Activated CD4-positive, alpha-beta memory T cell treated with anti-CD3 and anti-CD28 coated beads for 36 hours (primary cell): ENCODE measurements around the gene TAS2R30. TPM values are rescaled to one million over a fixed set of nuclear protein-coding genes. Genes with fewer than 3 reads are reported as not detected.
"Not testable (repeated sequence)": the region's sequence is repeated elsewhere in the genome, so short reads cannot be mapped to it uniquely, and the experiment has no call there.

Experiments used
- CTCF ChIA-PET: fragments of 350-600 bp; sonication (Branson Sonifier 250); formaldehyde crosslinking; loops from one replicate; lab custom pipeline; 2021; ENCODE audit warnings: antibody characterized with exemption, inconsistent platforms; lab: Charles Lee
- POLR2A ChIA-PET: fragments of 350-600 bp; sonication (Branson Sonifier 250); formaldehyde crosslinking; loops from one replicate; lab custom pipeline; 2021; ENCODE audit warnings: antibody characterized with exemption; lab: Charles Lee
- DNase-seq: peaks from one replicate; pipeline ENCODE4 v3.0.0-alpha.2; 2020
- H3K27ac Mint-ChIP-seq: one replicate; pipeline ENCODE4 v1.8.0; 2021; ENCODE audit warnings: mixed read lengths
- H3K27me3 Mint-ChIP-seq: one replicate; pipeline ENCODE4 v1.8.0; 2021; ENCODE audit warnings: mixed read lengths
- H3K36me3 Mint-ChIP-seq: one replicate; pipeline ENCODE4 v1.8.0; 2021; ENCODE audit warnings: mixed read lengths
- H3K4me1 Mint-ChIP-seq: one replicate; pipeline ENCODE4 v1.8.0; 2021; ENCODE audit warnings: low read depth, mixed read lengths
- H3K4me3 Mint-ChIP-seq: one replicate; pipeline ENCODE4 v1.8.0; 2021; ENCODE audit warnings: mild to moderate bottlenecking, mixed read lengths
- H3K9me3 Mint-ChIP-seq: one replicate; pipeline ENCODE4 v1.8.0; 2021; ENCODE audit warnings: mixed read lengths
- intact Hi-C: fragments of 100-400 bp; cut with micrococcal nuclease; formaldehyde crosslinking; loops from one replicate; pipeline ENCODE4 v1.15.1; 2023
- total RNA-seq, 2 experiments: library from RNA; stranded (reverse); gene quantifications; one replicate each; pipeline ENCODE4 v1.2.3, GENCODE V29; 2021

Gene TAS2R30
- total RNA-seq, 2 experiments from 2014 or later: 0.87 to 0.95 TPM

- Mint-ChIP-seq H3K27me3 (no peaks in the 10 kb centered on the region), H3K9me3 (peaks cover 9% of the 10 kb centered on the region), H3K4me1 (peaks cover 29% of the 10 kb centered on the region), H3K4me3 (no peak overlapping the region), H3K36me3 (peaks cover 34% of the 10 kb centered on the region), H3K27ac (no peak overlapping the region)
- POLR2A ChIA-PET: no interaction called here
- intact Hi-C loops: no loop called here
- no peak for DNase-seq
- CTCF ChIA-PET: no interaction called here
Measured at GRCh38 chr12:11158885-11159444, 24.5 kb upstream of the TAS2R30 start.

GRCh38 chr12:11154400-11154925 is 20.0 kb upstream of the TAS2R30 start:
- no peak for DNase-seq
- no peak overlapping the region for H3K27ac Mint-ChIP-seq
- ChIA-PET CTCF (no interaction called here), POLR2A (interaction anchor here (1.3 kb wide), 1 partner anchor 17 kb away, joined by 4 read pairs; the partner anchor contains the start of gene SMIM10L1)
- peaks cover 18% of the 10 kb centered on the region for H3K9me3 Mint-ChIP-seq
- peaks cover 9% of the 10 kb centered on the region for H3K4me1 Mint-ChIP-seq
- no peak overlapping the region for H3K4me3 Mint-ChIP-seq
- no peaks in the 10 kb centered on the region for H3K27me3 Mint-ChIP-seq
- intact Hi-C loops: no loop called here
- peaks cover 30% of the 10 kb centered on the region for H3K36me3 Mint-ChIP-seq

- H3K27ac Mint-ChIP-seq: no peak overlapping the region
- CTCF ChIA-PET: no interaction called here
- POLR2A ChIA-PET: no interaction called here
- peaks cover 18% of the 10 kb centered on the region for H3K9me3 Mint-ChIP-seq
- H3K36me3 Mint-ChIP-seq: peaks cover 25% of the 10 kb centered on the region
- intact Hi-C loops: no loop called here
- peaks cover 4% of the 10 kb centered on the region for H3K4me1 Mint-ChIP-seq
- no peak for DNase-seq
- H3K27me3 Mint-ChIP-seq: no peaks in the 10 kb centered on the region
- no peak overlapping the region for H3K4me3 Mint-ChIP-seq
Measured at GRCh38 chr12:11152725-11153124, 18.3 kb upstream of the TAS2R30 start.

- no peak for DNase-seq
- ChIA-PET POLR2A (no interaction called here), CTCF (no interaction called here)
- intact Hi-C loops: no loop called here
- Mint-ChIP-seq H3K4me1 (peaks cover under 1% of the 10 kb centered on the region), H3K4me3 (no peak overlapping the region), H3K27me3 (no peaks in the 10 kb centered on the region), H3K9me3 (peaks cover 14% of the 10 kb centered on the region), H3K36me3 (peaks cover 16% of the 10 kb centered on the region), H3K27ac (no peak overlapping the region)
Measured at GRCh38 chr12:11150832-11151231, 16.4 kb upstream of the TAS2R30 start.

GRCh38 chr12:11147420-11147819 is 13.0 kb upstream of the TAS2R30 start:
- intact Hi-C loops: no loop called here
- Mint-ChIP-seq H3K36me3 (peaks cover 23% of the 10 kb centered on the region), H3K27ac (no peak overlapping the region), H3K4me1 (no peaks in the 10 kb centered on the region), H3K9me3 (peaks cover 35% of the 10 kb centered on the region), H3K4me3 (no peak overlapping the region), H3K27me3 (no peaks in the 10 kb centered on the region)
- CTCF ChIA-PET: no interaction called here
- DNase-seq: no peak
- POLR2A ChIA-PET: no interaction called here

- Mint-ChIP-seq H3K9me3 (peaks cover 25% of the 10 kb centered on the region), H3K36me3 (peaks cover 32% of the 10 kb centered on the region), H3K4me1 (peaks cover 4% of the 10 kb centered on the region), H3K27me3 (no peaks in the 10 kb centered on the region), H3K4me3 (no peak overlapping the region), H3K27ac (no peak overlapping the region)
- DNase-seq: no peak
- ChIA-PET POLR2A (no interaction called here), CTCF (no interaction called here)
- intact Hi-C loops: no loop called here
Measured at GRCh38 chr12:11144297-11144696, 9.9 kb upstream of the TAS2R30 start.

- POLR2A ChIA-PET: no interaction called here
- CTCF ChIA-PET: interaction anchor here (0.7 kb wide), 1 partner anchor 1523 kb away, joined by 4 read pairs; no protein-coding TSS in a partner anchor
- H3K9me3 Mint-ChIP-seq: peaks cover 25% of the 10 kb centered on the region
- no peak overlapping the region for H3K4me3 Mint-ChIP-seq
- peaks cover 4% of the 10 kb centered on the region for H3K4me1 Mint-ChIP-seq
- H3K27ac Mint-ChIP-seq: no peak overlapping the region
- intact Hi-C loops: no loop called here
- no peaks in the 10 kb centered on the region for H3K27me3 Mint-ChIP-seq
- no peak for DNase-seq
- peaks cover 32% of the 10 kb centered on the region for H3K36me3 Mint-ChIP-seq
Measured at GRCh38 chr12:11143352-11143751, 8.9 kb upstream of the TAS2R30 start.

GRCh38 chr12:11136075-11136474 is 1.6 kb upstream of the TAS2R30 start:
- Mint-ChIP-seq H3K36me3 (peaks cover 14% of the 10 kb centered on the region), H3K4me1 (peaks cover 35% of the 10 kb centered on the region), H3K9me3 (no peaks in the 10 kb centered on the region), H3K27me3 (no peaks in the 10 kb centered on the region), H3K4me3 (no peak overlapping the region), H3K27ac (no peak overlapping the region)
- intact Hi-C loops: no loop called here
- ChIA-PET POLR2A (no interaction called here), CTCF (no interaction called here)
- no peak for DNase-seq

GRCh38 chr12:11133816-11134215 is 628 bp downstream of the TAS2R30 start:
- Mint-ChIP-seq H3K4me1 (peaks cover 35% of the 10 kb centered on the region), H3K36me3 (peaks cover 14% of the 10 kb centered on the region), H3K9me3 (no peaks in the 10 kb centered on the region), H3K27ac (no peak overlapping the region), H3K4me3 (no peak overlapping the region), H3K27me3 (no peaks in the 10 kb centered on the region)
- ChIA-PET CTCF (no interaction called here), POLR2A (no interaction called here)
- DNase-seq: no peak
- intact Hi-C loops: no loop called here

GRCh38 chr12:11133162-11133561 is 1.3 kb downstream of the TAS2R30 start:
- intact Hi-C loops: no loop called here
- Mint-ChIP-seq H3K27ac (no peak overlapping the region), H3K4me3 (no peak overlapping the region), H3K9me3 (no peaks in the 10 kb centered on the region), H3K4me1 (peaks cover 35% of the 10 kb centered on the region), H3K27me3 (no peaks in the 10 kb centered on the region), H3K36me3 (peaks cover 15% of the 10 kb centered on the region)
- DNase-seq: no peak
- CTCF ChIA-PET: no interaction called here
- POLR2A ChIA-PET: no interaction called here

- no peak for DNase-seq
- no peak overlapping the region for H3K4me3 Mint-ChIP-seq
Measured at GRCh38 chr12:11130999-11131398, 3.4 kb downstream of the TAS2R30 start.

GRCh38 chr12:11130382-11130781 is 4.1 kb downstream of the TAS2R30 start:
- H3K9me3 Mint-ChIP-seq: peaks cover 5% of the 10 kb centered on the region
- intact Hi-C loops: no loop called here
- no peak overlapping the region for H3K4me3 Mint-ChIP-seq
- H3K27me3 Mint-ChIP-seq: no peaks in the 10 kb centered on the region
- H3K36me3 Mint-ChIP-seq: peaks cover 20% of the 10 kb centered on the region
- H3K4me1 Mint-ChIP-seq: peaks cover 19% of the 10 kb centered on the region
- no peak for DNase-seq
- ChIA-PET POLR2A (no interaction called here), CTCF (no interaction called here)
- H3K27ac Mint-ChIP-seq: no peak overlapping the region

More at GRCh38 chr12:11130999-11131398, 3.4 kb downstream of the TAS2R30 start:
- H3K27me3 Mint-ChIP-seq: no peaks in the 10 kb centered on the region
- peaks cover 5% of the 10 kb centered on the region for H3K9me3 Mint-ChIP-seq
- intact Hi-C loops: no loop called here
- H3K27ac Mint-ChIP-seq: no peak overlapping the region
- ChIA-PET CTCF (no interaction called here), POLR2A (no interaction called here)
- peaks cover 20% of the 10 kb centered on the region for H3K36me3 Mint-ChIP-seq
- peaks cover 21% of the 10 kb centered on the region for H3K4me1 Mint-ChIP-seq

GRCh38 chr12:11114130-11114529 is 20.3 kb downstream of the TAS2R30 start:
- Mint-ChIP-seq H3K4me1 (peaks cover 35% of the 10 kb centered on the region), H3K36me3 (peaks cover 84% of the 10 kb centered on the region), H3K9me3 (peaks cover 60% of the 10 kb centered on the region)
- H3K4me3 Mint-ChIP-seq, H3K27ac Mint-ChIP-seq, DNase-seq, H3K27me3 Mint-ChIP-seq, intact Hi-C loops, POLR2A ChIA-PET, CTCF ChIA-PET: not testable (repeated sequence)
